DOHH2 (cell line): ENCODE results near the gene MED19.

Source experiments
- H3F3A ChIP-seq: fragments of 200-600 bp; sonication (generic), shearing (Covaris generic); 2 replicates; pipeline ENCODE4 v1.6.0; 2016; ENCODE audit warnings: antibody characterized with exemption, mild to moderate bottlenecking; ENCODE audit not compliant: control insufficient read depth, insufficient read depth
- H3K27ac ChIP-seq: fragments of 200-600 bp; sonication (generic); 2 replicates; pipeline ENCODE4 v1.5.1; 2014; ENCODE audit warnings: low read depth, mild to moderate bottlenecking, low read length, moderate library complexity
- H3K27me3 ChIP-seq: fragments of 200-600 bp; sonication (generic); 2 replicates; pipeline ENCODE4 v1.6.1; 2014; ENCODE audit warnings: mild to moderate bottlenecking, low read length, mixed read lengths; ENCODE audit not compliant: control insufficient read depth
- H3K36me3 ChIP-seq: fragments of 200-600 bp; sonication (generic); 2 replicates; pipeline ENCODE4 v1.6.1; 2014; ENCODE audit warnings: mild to moderate bottlenecking, low read length, moderate library complexity, mixed read lengths; ENCODE audit not compliant: control insufficient read depth
- H3K4me1 ChIP-seq: fragments of 200-600 bp; sonication (generic); 2 replicates; pipeline ENCODE4 v1.6.1; 2014; ENCODE audit warnings: mild to moderate bottlenecking, low read length, mixed read lengths; ENCODE audit not compliant: control insufficient read depth
- H3K4me2 ChIP-seq: fragments of 200-600 bp; sonication (generic); 2 replicates; pipeline ENCODE4 v1.6.0; 2014; ENCODE audit warnings: mild to moderate bottlenecking, low read length, moderate library complexity
- H3K4me3 ChIP-seq: fragments of 200-600 bp; sonication (generic); 2 replicates; pipeline ENCODE4 v1.5.1; 2014; ENCODE audit warnings: mild to moderate bottlenecking, low read length, mixed read lengths
- H3K79me2 ChIP-seq: fragments of 200-600 bp; sonication (generic); 2 replicates; pipeline ENCODE4 v1.6.1; 2014; ENCODE audit warnings: mild to moderate bottlenecking, low read length, mixed read lengths; ENCODE audit not compliant: control insufficient read depth
- H3K9me2 ChIP-seq: fragments of 200-600 bp; sonication (generic); replicated peaks from 2 replicates; pipeline ENCODE4 v1.6.1; 2014; ENCODE audit warnings: mild to moderate bottlenecking, low read length, mixed read lengths; ENCODE audit not compliant: control insufficient read depth
- H3K9me3 ChIP-seq: fragments of 200-600 bp; sonication (generic); 2 replicates; pipeline ENCODE4 v1.6.1; 2014; ENCODE audit warnings: antibody characterized with exemption, low read length, mixed read lengths; ENCODE audit not compliant: control insufficient read depth, insufficient read depth
- H4K20me1 ChIP-seq: fragments of 200-600 bp; sonication (generic); 2 replicates; pipeline ENCODE4 v1.6.0; 2014; ENCODE audit warnings: low read depth, mild to moderate bottlenecking, antibody characterized with exemption, low read length, moderate library complexity; ENCODE audit not compliant: control insufficient read depth, insufficient read depth
- EZH2phosphoT487 ChIP-seq: fragments of 200-600 bp; sonication (generic); IDR thresholded peaks from 2 replicates; pipeline ENCODE4 v1.6.1; 2017; ENCODE audit warnings: borderline replicate concordance, mild to moderate bottlenecking, antibody characterized with exemption, low read length, moderate library complexity, mixed read lengths
- TF ChIP-seq, protein P1 (sequence below): fragments of 200-600 bp; sonication (generic); IDR thresholded peaks from one replicate; pipeline ENCODE4 v1.5.1; 2014; ENCODE audit warnings: antibody characterized with exemption, mild to moderate bottlenecking, low read depth, low read length; ENCODE audit not compliant: poor library complexity, severe bottlenecking

MED19 gene, protein sequence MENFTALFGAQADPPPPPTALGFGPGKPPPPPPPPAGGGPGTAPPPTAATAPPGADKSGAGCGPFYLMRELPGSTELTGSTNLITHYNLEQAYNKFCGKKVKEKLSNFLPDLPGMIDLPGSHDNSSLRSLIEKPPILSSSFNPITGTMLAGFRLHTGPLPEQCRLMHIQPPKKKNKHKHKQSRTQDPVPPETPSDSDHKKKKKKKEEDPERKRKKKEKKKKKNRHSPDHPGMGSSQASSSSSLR

DNA sequence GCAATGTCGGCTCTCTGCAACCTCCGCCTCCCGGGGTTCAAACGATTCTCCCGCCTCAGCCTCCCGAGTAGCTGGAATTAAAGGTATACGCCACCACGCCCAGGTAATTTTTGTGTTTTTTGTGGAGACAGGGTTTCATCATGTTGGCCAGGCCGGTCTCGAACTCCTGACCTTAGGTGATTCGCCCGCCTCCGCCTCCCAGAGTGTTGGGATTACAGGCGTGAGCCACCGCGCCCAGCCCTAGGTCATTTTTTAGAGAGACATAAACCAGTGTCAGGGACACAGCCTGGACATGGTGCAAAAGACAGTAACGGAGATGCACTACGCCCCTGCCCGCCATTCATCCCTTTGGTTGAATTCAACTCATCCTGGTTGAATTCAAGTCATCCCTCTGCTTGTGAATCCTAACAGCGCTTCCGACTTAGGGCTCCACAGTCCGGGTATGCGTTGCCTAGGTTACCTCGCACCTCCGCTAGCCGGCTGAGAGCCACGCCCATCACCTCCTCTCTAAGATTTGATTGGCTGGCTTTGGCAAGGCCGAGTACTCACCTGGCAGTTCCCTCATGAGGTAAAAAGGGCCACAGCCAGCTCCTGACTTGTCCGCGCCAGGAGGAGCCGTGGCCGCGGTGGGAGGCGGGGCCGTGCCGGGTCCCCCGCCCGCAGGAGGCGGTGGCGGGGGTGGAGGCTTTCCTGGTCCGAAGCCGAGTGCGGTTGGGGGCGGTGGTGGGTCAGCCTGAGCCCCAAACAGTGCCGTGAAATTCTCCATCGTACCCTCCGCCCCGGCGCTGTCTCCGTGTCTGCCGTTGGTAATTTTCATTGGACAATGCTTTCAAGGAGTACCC, at the start of gene MED19:
MED19 (minus strand) TSS at position 802 of the 842 bp plus-strand sequence; CDS start at position 766, 36 bp downstream.
- Histone ChIP-seq H3K4me2 (peak within 1 kb of the TSS; percentile 85), H3K27me3 (no peaks in the 10 kb centered on the region), H3K4me1 (peaks cover 26% of the 10 kb centered on the region), H3K9me3 (no peaks in the 10 kb centered on the region), H3K4me3 (peak within 1 kb of the TSS; percentile 100), H3K79me2 (peaks cover 48% of the 10 kb centered on the region), H4K20me1 (peaks cover 6% of the 10 kb centered on the region; the same call in 1 of the 2 replicates), H3F3A (no peaks in the 10 kb centered on the region; the same call in 1 of the 2 replicates), H3K36me3 (peaks cover 24% of the 10 kb centered on the region), H3K9me2 (no peaks in the 10 kb centered on the region), H3K27ac (peak within 1 kb of the TSS; percentile 61)
- TF ChIP-seq, protein P1, sequence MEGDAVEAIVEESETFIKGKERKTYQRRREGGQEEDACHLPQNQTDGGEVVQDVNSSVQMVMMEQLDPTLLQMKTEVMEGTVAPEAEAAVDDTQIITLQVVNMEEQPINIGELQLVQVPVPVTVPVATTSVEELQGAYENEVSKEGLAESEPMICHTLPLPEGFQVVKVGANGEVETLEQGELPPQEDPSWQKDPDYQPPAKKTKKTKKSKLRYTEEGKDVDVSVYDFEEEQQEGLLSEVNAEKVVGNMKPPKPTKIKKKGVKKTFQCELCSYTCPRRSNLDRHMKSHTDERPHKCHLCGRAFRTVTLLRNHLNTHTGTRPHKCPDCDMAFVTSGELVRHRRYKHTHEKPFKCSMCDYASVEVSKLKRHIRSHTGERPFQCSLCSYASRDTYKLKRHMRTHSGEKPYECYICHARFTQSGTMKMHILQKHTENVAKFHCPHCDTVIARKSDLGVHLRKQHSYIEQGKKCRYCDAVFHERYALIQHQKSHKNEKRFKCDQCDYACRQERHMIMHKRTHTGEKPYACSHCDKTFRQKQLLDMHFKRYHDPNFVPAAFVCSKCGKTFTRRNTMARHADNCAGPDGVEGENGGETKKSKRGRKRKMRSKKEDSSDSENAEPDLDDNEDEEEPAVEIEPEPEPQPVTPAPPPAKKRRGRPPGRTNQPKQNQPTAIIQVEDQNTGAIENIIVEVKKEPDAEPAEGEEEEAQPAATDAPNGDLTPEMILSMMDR: no peak
- TF ChIP-seq EZH2phosphoT487: no peak

DNA sequence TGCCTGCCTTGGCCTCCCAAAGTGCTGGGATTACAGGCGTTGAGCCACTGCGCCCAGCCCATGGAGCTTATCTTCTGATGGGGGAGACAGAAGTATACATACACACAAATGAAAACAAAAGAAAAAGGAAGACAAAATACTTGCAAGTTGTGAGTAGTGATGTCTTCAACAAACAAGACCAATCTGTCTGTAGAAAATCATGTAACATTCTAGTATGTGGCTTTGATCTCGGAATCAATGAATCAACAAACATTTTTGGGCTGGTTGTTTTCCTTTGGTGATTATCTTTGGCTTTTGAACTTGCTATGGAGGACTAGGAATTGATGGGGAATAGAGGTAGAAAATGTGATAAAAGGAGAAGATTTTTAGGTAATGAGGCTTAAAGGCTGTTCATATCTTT, 46.2 kb upstream of the MED19 start:
- TF ChIP-seq EZH2phosphoT487: no peak
- TF ChIP-seq, protein P1: no peak
- H3K9me3 ChIP-seq: no peaks in the 10 kb centered on the region
- H3K9me2 ChIP-seq: no peaks in the 10 kb centered on the region
- no peaks in the 10 kb centered on the region for H4K20me1 ChIP-seq
- H3K4me1 ChIP-seq: peaks cover 6% of the 10 kb centered on the region
- peaks cover 15% of the 10 kb centered on the region for H3K79me2 ChIP-seq
- peaks cover 2% of the 10 kb centered on the region; the same call in 1 of the 2 replicates for H3F3A ChIP-seq
- no peak overlapping the region for H3K27ac ChIP-seq
- no peak overlapping the region for H3K4me2 ChIP-seq
- H3K36me3 ChIP-seq: no peaks in the 10 kb centered on the region
- no peaks in the 10 kb centered on the region for H3K27me3 ChIP-seq
- no peak overlapping the region for H3K4me3 ChIP-seq

DNA sequence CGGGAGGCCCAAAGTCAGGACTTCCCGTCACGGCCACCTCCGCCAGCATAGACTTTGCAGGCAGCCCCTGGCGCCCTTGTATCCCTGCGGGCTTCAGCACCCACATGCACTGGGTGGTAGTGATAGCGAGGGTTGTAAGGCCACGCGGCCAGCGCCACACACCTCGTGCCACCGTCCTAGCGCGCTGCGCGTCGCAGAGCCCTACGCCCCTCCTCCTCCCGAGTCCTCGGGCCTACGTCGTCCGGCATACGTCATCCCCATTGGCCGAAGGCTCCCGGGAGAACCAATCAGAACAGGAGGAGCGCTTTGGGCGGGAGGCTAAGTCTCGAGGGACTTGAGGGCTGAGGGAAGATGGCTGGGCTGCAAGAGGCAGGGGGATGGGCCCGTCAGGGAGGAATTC, 40.9 kb upstream of the MED19 start:
- Histone ChIP-seq H3K4me2 (no peak overlapping the region), H3K79me2 (no peaks in the 10 kb centered on the region), H3K9me2 (no peaks in the 10 kb centered on the region), H3F3A (peaks cover 13% of the 10 kb centered on the region), H3K27ac (no peak overlapping the region), H3K36me3 (no peaks in the 10 kb centered on the region), H3K4me3 (no peak overlapping the region), H3K4me1 (no peaks in the 10 kb centered on the region), H4K20me1 (no peaks in the 10 kb centered on the region), H3K9me3 (no peaks in the 10 kb centered on the region), H3K27me3 (no peaks in the 10 kb centered on the region)
- TF ChIP-seq EZH2phosphoT487: no peak
- TF ChIP-seq, protein P1: no peak
